Natural killer cell (primary cell): ENCODE results near the gene CIPC. TPM values are rescaled to one million over a fixed set of nuclear protein-coding genes. Genes with fewer than 3 reads are reported as not detected.

Experiments
- ATAC-seq, 3 donors: fragments of 150-1000 bp in 2 of 3; fragments of 200-7000 bp in 1 of 3; cut with Tn5 transposase; 1 replicate in 1 of 3; 2 replicates in 2 of 3; pipeline ENCODE4 v1.10.0; 2021; ENCODE audit warnings: mild to moderate bottlenecking in 2 of 3, moderate library complexity in 2 of 3
- DNase-seq, 2 donors: peaks; one replicate each; pipeline versions ENCODE4 v3.0.0 to v3.0.0-alpha.2; 2013 to 2021; ENCODE audit warnings: mixed read lengths in 1 of 2
- H3K27ac ChIP-seq: one replicate; pipeline ENCODE4 v1.5.1; 2013; ENCODE audit warnings: mild to moderate bottlenecking, low read length
- H3K27me3 ChIP-seq: one replicate; pipeline ENCODE4 v1.6.1; 2013; ENCODE audit warnings: low read length; ENCODE audit not compliant: control insufficient read depth, insufficient read depth
- H3K36me3 ChIP-seq: one replicate; pipeline ENCODE4 v1.6.1; 2013; ENCODE audit warnings: low read length; ENCODE audit not compliant: control insufficient read depth, insufficient read depth
- H3K4me1 ChIP-seq: one replicate; pipeline ENCODE4 v1.6.1; 2013; ENCODE audit warnings: low read length; ENCODE audit not compliant: control insufficient read depth, insufficient read depth
- H3K4me3 ChIP-seq: one replicate; pipeline ENCODE4 v1.5.1; 2013; ENCODE audit warnings: low read length
- H3K9me3 ChIP-seq: one replicate; pipeline ENCODE4 v1.6.1; 2013; ENCODE audit warnings: low read length; ENCODE audit not compliant: control insufficient read depth, insufficient read depth
- H3K27ac Mint-ChIP-seq, 2 donors: one replicate each; pipeline ENCODE4 v1.8.0; 2022; ENCODE audit warnings: mild to moderate bottlenecking in 2 of 2, mixed read lengths in 2 of 2, moderate library complexity in 1 of 2
- H3K27me3 Mint-ChIP-seq, 2 donors: one replicate each; pipeline ENCODE4 v1.8.0; 2022; ENCODE audit warnings: low read depth in 2 of 2, mixed read lengths in 2 of 2
- H3K36me3 Mint-ChIP-seq: one replicate; pipeline ENCODE4 v1.8.0; 2022; ENCODE audit warnings: mixed read lengths
- H3K4me1 Mint-ChIP-seq, 2 donors: one replicate each; pipeline ENCODE4 v1.8.0; 2022; ENCODE audit warnings: mixed read lengths in 2 of 2
- H3K4me3 Mint-ChIP-seq: one replicate; pipeline ENCODE4 v1.8.0; 2022; ENCODE audit warnings: mild to moderate bottlenecking, moderate library complexity, mixed read lengths
- H3K9me3 Mint-ChIP-seq, 2 donors: one replicate each; pipeline ENCODE4 v1.8.0; 2022; ENCODE audit warnings: mixed read lengths in 2 of 2
- CTCF ChIP-seq: fragments of 200-600 bp; IDR thresholded peaks from one replicate; pipeline ENCODE4 v1.8.0; 2022; ENCODE audit warnings: antibody characterized with exemption
- WGBS: methylation state at CpG from one replicate; pipeline ENCODE4 v1.1.7; 2013; ENCODE audit warnings: missing lambda C conversion rate; ENCODE audit not compliant: insufficient coverage; 5-methylcytosine and 5-hydroxymethylcytosine counted together
- intact Hi-C: fragments of 100-400 bp; cut with micrococcal nuclease; formaldehyde crosslinking; loops from one replicate; pipeline ENCODE4 v1.14.2; 2022
- total RNA-seq, 4 donors: library from RNA; stranded (reverse); fragments of 120-200 nt in 1 of 4; gene quantifications; one replicate each; pipeline versions ENCODE4 v1.2.3 to v1.2.4, GENCODE V29; 2013 to 2022

Gene CIPC
- total RNA-seq, 3 donors from 2014 or later (not counting 1 experiment from before 2014, with no cell fraction given), result 7.1 to 10.0 (median 9.9) TPM

GRCh38 chr14:77082356-77082755 lies 15.7 kb upstream of the CIPC start:
- no peak overlapping the region for H3K4me3 ChIP-seq
- no peak for TF ChIP-seq CTCF
- peaks cover 0 to 3% of the 10 kb centered on the region in 2 donors for H3K9me3 Mint-ChIP-seq
- no peak for ATAC-seq
- H3K4me1 ChIP-seq, result no peaks in the 10 kb centered on the region
- no peaks in the 10 kb centered on the region for H3K4me1 Mint-ChIP-seq
- no peak overlapping the region for H3K27ac ChIP-seq
- peaks cover 9% of the 10 kb centered on the region for H3K36me3 Mint-ChIP-seq
- no peak overlapping the region for H3K27ac Mint-ChIP-seq
- no peak for DNase-seq
- no peaks in the 10 kb centered on the region for H3K36me3 ChIP-seq
- H3K4me3 Mint-ChIP-seq, result no peak overlapping the region
- intact Hi-C loops, result no loop called here
- no peaks in the 10 kb centered on the region for H3K27me3 ChIP-seq
- H3K9me3 ChIP-seq, result peaks cover 6% of the 10 kb centered on the region
- WGBS, result 100% methylated on average over 3 of the region's 3 CpGs
- peaks cover 3 to 9% of the 10 kb centered on the region in 2 donors for H3K27me3 Mint-ChIP-seq

GRCh38 chr14:77083082-77083481 lies 15.0 kb upstream of the CIPC start:
- H3K9me3 Mint-ChIP-seq, result peaks cover 0 to 3% of the 10 kb centered on the region in 2 donors
- intact Hi-C loops, result no loop called here
- no peak overlapping the region for H3K27ac Mint-ChIP-seq
- ATAC-seq (no peak), DNase-seq (no peak)
- Histone ChIP-seq H3K4me1 (no peaks in the 10 kb centered on the region), H3K4me3 (no peak overlapping the region), H3K27me3 (no peaks in the 10 kb centered on the region), H3K36me3 (no peaks in the 10 kb centered on the region), H3K9me3 (peaks cover 6% of the 10 kb centered on the region), H3K27ac (no peak overlapping the region)
- no CpG with 5 or more reads among the region's 3 CpGs for WGBS
- no peaks in the 10 kb centered on the region for H3K4me1 Mint-ChIP-seq
- H3K4me3 Mint-ChIP-seq, result no peak overlapping the region
- H3K36me3 Mint-ChIP-seq, result peaks cover 9% of the 10 kb centered on the region
- TF ChIP-seq CTCF, result no peak
- peaks cover 3 to 9% of the 10 kb centered on the region in 2 donors for H3K27me3 Mint-ChIP-seq

GRCh38 chr14:77084985-77085384 lies 13.1 kb upstream of the CIPC start:
- Mint-ChIP-seq H3K4me1 (no peaks in the 10 kb centered on the region), H3K36me3 (peaks cover 4% of the 10 kb centered on the region), H3K27ac (no peak overlapping the region), H3K4me3 (no peak overlapping the region), H3K9me3 (peaks cover 0 to 2% of the 10 kb centered on the region in 2 donors), H3K27me3 (peaks cover 8 to 16% of the 10 kb centered on the region in 2 donors)
- Histone ChIP-seq H3K27me3 (no peaks in the 10 kb centered on the region), H3K9me3 (peaks cover 4% of the 10 kb centered on the region), H3K36me3 (no peaks in the 10 kb centered on the region), H3K4me3 (no peak overlapping the region), H3K27ac (no peak overlapping the region), H3K4me1 (no peaks in the 10 kb centered on the region)
- no peak for ATAC-seq
- 87% methylated on average over 4 of the region's 5 CpGs for WGBS
- no peak for DNase-seq
- intact Hi-C loops, result no loop called here
- no peak for TF ChIP-seq CTCF

- no peak for DNase-seq
- no peaks in the 10 kb centered on the region for H3K9me3 ChIP-seq
- intact Hi-C loops, result no loop called here
- H3K4me1 ChIP-seq, result no peaks in the 10 kb centered on the region
- H3K4me3 ChIP-seq, result no peak overlapping the region
- H3K27ac Mint-ChIP-seq, result no peak overlapping the region
- peaks cover 8 to 18% of the 10 kb centered on the region in 2 donors for H3K27me3 Mint-ChIP-seq
- no peaks in the 10 kb centered on the region for H3K9me3 Mint-ChIP-seq
- ATAC-seq, result no peak
- no peaks in the 10 kb centered on the region for H3K36me3 ChIP-seq
- no peaks in the 10 kb centered on the region for H3K4me1 Mint-ChIP-seq
- TF ChIP-seq CTCF, result no peak
- 85% methylated on average over 4 of the region's 4 CpGs for WGBS
- no peaks in the 10 kb centered on the region for H3K36me3 Mint-ChIP-seq
- no peaks in the 10 kb centered on the region for H3K27me3 ChIP-seq
- no peak overlapping the region for H3K27ac ChIP-seq
- H3K4me3 Mint-ChIP-seq, result no peak overlapping the region
Observed at GRCh38 chr14:77085538-77085937, 12.5 kb upstream of the CIPC start.
